Activated naive CD8-positive, alpha-beta T cell treated with anti-CD3 and anti-CD28 coated beads, Interleukin-2, amount 50 U/mL, for 16 hours (primary cell): ENCODE measurements around the gene WWOX.
"Not testable (repeated sequence)": the region's sequence is repeated elsewhere in the genome, so short reads cannot be mapped to it uniquely, and the experiment has no call there.

Source experiments
- DNase-seq: peaks from one replicate; pipeline ENCODE4 v3.0.0-alpha.2; 2020; ENCODE audit warnings: low read depth, low spot score

Gene WWOX

DNA sequence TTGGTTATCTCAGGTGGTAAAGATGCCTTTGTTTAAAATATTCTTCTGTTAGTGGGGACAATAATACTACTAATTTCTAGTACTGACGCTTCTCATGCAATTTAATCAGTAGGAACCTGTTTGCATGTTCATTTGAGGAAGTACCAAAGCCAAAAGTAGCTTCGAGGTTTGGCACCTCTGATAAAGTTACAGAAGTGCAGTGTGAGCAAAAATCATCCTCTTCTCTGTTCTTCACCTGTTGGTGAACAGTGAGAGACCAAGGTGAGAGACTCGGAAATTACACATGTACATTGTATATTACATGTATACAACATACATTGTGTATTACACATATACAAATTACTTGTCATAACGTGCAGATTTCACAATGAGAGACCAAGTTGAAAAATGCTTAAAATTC is 1096.5 kb downstream of the WWOX start:
- DNase-seq = no peak

DNA sequence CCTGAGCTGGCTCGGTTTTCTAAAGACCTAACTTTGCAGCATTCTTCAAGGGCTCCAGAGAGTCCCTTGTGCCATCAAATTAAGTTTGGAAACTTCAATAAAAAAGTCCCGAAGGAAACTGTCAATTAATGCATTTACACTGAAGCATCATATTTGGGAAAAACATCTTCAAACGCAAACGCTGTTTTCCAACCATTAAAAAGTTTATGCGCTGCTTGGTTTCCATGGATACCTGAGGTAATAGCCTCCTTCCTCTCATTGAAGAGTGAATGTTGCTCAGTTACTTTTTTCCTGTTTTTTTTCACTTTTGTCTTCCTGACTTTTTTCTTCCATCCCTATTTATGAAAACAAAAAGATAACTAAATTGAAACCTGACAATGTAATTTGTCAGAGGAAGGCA is 1102.0 kb downstream of the WWOX start:
- no peak for DNase-seq

DNA sequence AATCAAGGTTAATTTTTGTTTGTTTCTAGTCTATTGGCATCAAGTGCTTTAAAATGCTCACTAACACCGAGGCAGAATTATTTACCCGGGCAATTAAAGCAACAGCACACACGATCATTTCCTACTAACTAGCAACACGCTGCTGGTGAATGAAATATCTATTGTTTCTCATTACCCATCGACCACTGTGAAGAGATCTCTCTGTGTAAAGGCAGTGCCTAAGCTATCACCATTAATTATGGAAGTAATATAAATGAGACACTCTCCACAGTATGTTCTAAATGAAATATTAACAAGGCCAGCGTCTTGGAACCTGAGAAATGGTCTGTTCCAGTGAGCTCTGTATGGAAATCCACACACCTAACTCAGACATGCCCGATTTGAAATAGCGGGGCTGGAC is 1103.5 kb downstream of the WWOX start:
- DNase-seq = no peak

DNA sequence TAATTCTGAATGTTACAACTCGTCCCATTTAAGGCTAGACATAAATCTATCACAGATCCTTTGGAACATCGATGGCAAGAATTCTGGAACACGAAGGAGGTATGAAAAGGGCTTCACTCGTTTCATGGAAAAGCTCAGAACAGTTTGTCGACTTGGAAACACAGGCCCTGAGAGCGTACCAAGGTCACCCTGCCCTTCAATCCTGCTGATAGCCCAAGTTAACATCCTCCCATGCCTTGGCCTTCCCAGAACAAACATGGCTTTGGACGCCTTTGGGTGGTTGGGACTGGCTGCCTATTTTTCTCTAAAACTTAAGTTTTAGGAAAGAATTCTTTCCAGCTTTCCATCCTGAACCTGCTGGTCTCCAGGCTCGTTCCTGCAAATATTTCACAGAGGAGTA is 1105.0 kb downstream of the WWOX start:
- DNase-seq = no peak

DNA sequence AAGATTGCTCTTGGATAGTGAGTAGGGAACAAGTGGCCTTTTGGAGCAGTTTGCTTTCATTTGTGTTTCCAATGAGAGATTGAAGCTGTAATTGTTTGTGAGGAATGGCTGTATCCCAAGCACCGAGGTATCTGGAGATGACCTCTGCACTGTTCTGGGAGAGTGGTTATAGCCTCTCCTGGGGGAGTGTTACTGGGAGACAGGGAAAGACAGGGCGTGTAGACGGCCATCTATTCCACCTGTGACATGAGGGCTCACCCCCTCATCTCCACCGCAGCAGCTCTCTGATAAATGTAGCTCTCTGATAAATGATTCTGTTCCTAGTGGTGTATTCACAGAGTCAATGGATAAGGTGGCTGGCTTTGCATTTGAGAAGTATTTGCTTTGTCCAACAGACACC is 1107.4 kb downstream of the WWOX start:
- no peak for DNase-seq

GRCh38 chr16:79209308-79209707 is 1109.9 kb downstream of the WWOX start:
- DNase-seq = no peak

DNA sequence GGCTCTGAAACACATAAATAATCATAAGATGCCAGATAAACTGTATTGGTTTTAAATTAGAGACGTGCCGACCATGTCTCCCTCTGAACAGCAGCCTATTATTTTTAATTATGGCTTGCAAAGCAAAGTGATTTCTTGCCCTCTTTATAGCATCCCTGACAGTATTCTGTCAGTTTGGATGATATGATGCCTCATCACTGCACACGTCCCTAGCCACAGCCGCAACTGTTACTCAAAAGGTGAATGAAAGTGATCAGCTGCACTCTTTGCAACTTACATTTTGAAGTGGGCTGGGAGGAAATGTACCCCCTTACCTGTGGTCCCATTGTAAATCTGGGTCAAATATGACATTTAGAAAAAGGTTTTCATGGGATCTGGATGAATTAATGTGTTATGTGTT is 1111.2 kb downstream of the WWOX start:
- no peak for DNase-seq

- no peak for DNase-seq
Observed at GRCh38 chr16:79211586-79211985, 1112.1 kb downstream of the WWOX start.

DNA sequence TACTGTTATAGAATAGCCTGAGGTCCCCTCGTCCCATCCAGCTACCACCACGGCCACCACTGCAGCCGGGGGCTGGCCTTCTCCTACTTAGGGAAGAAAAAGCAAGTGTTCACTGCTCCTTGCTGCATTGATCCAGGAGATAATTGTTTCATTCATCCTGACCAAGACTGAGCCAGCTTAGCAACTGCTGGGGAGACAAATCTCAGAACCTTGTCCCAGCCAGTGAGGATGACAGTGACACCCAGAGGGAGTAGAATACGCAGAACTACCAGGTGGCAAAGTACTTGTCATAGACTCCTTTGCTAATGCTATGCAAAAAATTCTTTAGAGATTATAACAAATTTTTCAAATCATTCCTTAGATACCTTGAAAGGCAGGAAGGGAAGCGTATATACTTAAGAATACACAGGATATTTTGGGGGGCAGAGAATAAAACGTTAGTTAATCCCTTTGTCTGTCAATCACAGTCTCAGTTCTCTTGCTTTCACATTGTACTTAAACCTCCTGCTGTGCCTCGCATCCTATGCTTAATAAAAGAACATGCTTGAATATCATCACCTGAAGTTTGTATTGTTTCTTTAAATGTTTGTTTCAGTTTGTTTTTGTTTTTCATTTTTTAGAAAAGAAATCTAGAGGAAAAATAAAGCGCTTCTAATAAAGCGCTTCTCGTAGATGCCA is 1112.8 kb downstream of the WWOX start:
- DNase-seq = no peak

GRCh38 chr16:79213214-79213613 is 1113.8 kb downstream of the WWOX start:
- DNase-seq = no peak

DNA sequence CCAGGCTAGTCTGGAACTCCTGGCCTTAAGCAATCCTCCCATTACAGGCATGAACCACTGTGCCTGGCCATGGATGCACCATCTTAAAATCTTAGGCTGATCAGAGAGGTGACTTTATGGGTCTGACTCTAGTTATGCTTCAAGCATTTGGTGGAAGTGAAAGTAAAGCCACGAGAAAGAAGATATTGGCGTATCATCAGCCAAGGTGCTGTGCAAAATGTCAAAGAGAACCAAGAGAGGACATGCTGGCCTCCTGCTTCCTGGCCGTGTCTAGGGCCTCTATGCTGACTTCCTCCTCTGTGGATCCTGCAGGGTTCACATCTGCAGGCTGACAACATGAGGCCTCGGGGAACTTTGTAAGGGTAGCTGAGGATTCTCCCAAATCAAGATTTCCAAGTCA is 1115.8 kb downstream of the WWOX start:
- DNase-seq = no peak

- no peak for DNase-seq
Observed at GRCh38 chr16:79217375-79218011, 1118.0 kb downstream of the WWOX start.

DNA sequence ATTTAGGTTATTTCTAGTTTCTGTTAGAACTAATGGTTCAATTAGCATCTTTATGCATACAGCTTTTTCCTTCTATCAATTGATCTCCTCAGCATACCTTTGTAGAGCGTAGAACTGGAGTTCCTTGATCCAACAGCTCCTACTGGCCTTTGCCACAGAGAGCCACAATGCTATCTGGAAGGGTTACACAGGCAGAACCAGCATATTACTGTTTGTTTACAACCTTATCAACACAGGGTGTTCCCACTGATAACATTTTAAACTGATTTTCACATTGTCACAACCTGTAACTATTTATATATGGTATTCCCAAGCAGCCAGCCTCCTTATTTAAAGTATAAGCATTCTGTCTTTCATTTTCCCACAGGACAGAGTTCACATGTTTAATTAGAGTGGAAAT is 1118.9 kb downstream of the WWOX start:
- no peak for DNase-seq

- not testable (repeated sequence) for DNase-seq
Observed at GRCh38 chr16:79225994-79226393, 1126.5 kb downstream of the WWOX start.

- DNase-seq = no peak
Observed at GRCh38 chr16:79229361-79229760, 1129.9 kb downstream of the WWOX start.

DNA sequence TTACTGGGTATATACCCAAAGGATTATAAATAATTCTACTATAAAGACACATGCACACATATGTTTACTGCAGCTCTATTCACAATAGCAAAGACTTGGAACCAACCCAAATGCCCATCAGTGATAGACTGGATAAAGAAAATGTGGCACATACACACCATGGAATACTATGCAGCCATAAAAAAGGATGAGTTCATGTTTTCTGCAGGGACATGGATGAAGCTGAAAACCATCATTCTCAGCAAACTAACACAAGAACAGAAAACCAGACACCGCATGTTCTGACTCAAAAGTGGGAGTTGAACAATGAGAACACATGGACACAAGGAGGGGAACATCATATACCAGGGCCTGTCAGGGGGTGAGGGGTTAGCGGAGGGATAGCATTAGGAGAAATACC is 1146.2 kb downstream of the WWOX start:
- not testable (repeated sequence) for DNase-seq

- DNase-seq = no peak
Observed at GRCh38 chr16:79247386-79247785, 1147.9 kb downstream of the WWOX start.

- DNase-seq = no peak
Observed at GRCh38 chr16:79248351-79248750, 1148.9 kb downstream of the WWOX start.

DNA sequence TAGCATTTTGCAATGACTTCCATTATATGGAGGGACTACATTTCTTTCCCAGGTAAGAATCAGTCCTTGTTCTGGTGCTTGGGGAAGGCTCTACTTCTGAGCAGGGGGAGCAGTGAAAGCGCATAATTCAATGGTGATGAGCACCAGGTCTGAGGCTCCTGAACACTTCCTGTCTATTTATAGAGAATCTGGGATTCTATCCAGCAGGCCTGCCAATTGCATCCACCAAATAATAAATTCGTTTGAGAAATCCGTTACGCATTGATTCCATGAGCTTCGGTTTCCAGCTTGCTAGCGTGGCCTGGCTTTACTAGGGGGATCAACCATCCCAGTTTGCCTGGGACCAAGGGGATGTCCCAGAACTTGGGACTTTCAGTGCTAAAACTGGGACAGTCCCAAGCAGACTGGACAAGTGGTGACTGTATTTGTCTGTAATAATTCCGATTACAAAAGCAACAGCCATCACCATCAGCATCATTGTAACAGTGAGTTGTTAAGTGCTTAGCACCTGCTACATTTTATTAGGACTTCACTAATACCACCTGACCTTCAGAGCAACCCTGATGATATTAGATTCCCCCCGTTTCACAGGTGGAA is 1151.1 kb downstream of the WWOX start:
- DNase-seq = no peak

- no peak for DNase-seq
Observed at GRCh38 chr16:79253100-79253631, 1153.7 kb downstream of the WWOX start.

DNA sequence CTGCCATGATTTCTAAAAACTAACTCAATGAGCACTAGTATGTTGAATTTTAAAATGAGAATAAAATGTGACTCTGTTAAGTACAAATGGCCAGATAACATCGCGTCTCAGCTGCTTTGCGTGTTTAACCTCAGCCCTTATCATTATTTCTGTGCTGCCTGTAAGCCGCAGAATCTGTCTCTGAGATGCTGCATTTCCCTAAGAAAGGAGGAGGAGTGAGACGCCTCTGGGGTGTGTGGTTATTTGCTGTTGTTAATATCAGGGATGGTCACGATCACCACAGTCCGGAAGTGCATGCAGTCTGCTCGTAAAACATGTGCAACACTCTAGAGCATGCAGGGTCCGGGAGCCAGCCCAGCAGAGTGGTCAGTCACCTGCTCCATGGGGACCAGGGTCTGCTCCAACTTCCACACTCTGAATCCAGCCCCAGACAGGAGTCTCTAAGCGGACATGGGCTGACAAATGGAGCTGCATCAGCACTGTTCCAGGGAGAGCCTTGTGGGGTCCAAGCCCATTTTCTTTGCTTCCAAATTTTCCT is 1158.6 kb downstream of the WWOX start:
- DNase-seq = no peak

DNA sequence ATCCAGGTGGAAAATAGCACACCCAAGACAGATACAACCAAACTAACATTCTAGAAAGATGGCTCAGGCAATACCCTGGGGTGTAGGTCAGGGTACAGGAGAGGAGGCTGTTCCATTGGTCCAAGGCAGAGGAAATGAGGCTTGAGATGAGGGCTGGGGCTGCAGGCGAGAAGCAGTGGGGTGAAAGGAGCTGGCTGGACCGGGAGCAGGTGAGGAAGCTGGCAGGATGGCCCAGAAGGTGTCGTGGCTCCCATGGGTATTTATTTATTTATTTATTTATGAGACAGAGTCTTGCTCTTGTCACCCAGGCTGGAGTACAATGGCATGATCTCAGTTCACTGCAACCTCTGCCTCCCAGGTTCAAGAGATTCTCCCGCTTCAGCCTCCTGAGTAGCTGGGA is 1161.4 kb downstream of the WWOX start:
- not testable (repeated sequence) for DNase-seq

GRCh38 chr16:79261481-79261940 is 1162.1 kb downstream of the WWOX start:
- DNase-seq = no peak
